ENCODE results near the gene YTHDF2.
A peak's percentile ranks its signal among the peaks of the same experiment; 100 is the strongest.
"Not testable (repeated sequence)": the region's sequence is repeated elsewhere in the genome, so short reads cannot be mapped to it uniquely, and the experiment has no call there.

The YTHDF2 gene

DNA sequence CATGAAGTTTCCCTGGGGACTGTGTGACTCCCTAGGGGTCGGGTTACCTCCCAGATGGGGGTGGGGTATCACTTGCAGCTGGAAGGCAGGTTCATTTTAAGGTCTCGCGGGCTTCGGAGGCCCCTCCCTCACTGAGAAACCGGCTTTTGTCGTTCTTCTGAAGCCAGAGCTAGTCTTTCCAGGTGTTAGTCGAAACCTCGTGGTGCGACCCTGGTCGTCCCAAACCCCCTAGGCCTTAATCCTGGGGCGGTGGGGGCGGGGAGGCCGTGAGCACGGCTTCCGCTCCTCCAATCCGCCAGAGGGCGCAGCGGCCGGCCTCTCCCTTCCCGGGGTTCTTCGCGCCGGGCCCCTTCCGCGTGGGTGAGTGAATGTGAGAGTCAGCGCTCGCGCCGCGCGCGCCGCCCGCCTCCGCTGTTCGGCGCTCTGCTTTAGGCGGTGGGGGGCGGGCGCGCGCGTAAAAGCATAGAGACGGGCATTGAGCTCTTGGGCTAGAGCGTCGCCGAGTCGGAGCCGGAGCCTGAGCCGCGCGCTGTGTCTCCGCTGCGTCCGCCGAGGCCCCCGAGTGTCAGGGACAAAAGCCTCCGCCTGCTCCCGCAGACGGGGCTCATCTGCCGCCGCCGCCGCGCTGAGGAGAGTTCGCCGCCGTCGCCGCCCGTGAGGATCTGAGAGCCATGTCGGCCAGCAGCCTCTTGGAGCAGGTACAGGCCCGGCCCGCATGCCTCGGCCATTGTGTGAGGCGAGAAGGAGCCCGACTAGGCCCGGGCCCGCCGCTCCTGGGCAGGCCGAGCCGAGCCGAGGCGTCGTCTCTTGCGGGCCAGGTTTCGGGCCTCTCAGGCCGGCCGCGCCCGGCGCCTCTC lies at the start of gene YTHDF2:
YTHDF2 (plus strand) TSS at position 491 of the 857 bp plus-strand sequence; CDS start at position 672, 181 bp downstream.
- FAIRE-seq, result no peak
- peak; percentile 96 for DNase-seq (ENCODE audit: low spot score)

DNA sequence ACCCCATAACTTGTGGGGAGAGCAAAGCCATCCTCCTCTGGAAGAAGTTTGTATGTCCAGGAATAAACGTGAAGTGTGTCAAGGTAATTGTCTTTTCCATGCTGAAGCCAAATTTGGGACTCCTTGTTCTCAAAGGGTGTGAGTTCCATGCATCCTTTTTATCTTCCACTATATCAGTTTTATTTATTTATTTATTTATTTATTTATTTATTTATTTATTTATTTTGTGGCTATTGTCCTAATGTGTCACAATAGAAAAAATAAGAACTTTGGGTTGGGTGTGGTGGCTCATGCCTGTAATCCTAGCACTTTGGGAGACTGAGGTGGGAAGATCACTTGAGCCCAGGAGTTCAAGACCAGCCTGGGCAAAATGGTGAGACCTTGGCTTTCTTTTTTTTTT lies 45.1 kb upstream of the YTHDF2 start:
- not testable (repeated sequence) for FAIRE-seq; DNase-seq (ENCODE audit: low spot score)

DNA sequence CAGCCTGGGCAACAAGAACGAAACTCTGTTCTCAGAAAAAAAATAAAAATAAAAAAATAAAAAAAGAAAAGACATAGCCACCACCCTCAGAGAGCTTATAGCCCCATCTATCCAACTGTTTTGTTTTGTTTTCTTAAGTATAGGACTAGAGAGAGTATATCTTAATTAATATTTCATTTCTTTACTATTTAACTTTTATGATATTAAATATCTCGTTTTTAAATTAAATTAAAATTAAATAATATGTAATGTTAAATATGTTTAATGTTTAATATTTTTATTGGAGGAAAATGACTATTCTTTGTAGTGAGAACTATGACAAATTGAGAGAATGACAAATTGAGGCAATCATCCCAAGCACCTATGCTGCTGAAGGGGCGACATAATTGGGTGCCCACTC lies 33.1 kb upstream of the YTHDF2 start:
- FAIRE-seq (no peak), DNase-seq (ENCODE audit: low spot score) (no peak)

DNA sequence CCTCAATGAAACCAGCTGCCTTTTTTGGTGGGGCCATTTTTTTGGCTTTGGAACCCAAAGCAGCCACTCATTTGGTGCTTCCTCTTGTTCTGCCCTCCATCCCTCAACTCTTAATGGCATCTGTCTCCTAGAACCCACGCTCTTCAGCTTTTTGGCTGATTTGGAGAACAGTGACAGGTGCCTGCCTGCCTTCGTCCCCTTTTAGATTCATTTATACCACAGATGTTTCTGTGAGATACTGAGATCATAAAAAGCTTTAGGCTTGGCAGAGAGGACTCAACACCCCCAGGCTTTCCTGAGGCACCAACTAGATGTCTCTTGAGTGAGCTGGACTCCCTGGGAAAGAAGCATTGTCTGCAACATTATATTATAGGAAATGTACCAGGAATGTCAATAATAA lies 20.4 kb upstream of the YTHDF2 start:
- DNase-seq (ENCODE audit: low spot score), result no peak
- FAIRE-seq, result no peak

DNA sequence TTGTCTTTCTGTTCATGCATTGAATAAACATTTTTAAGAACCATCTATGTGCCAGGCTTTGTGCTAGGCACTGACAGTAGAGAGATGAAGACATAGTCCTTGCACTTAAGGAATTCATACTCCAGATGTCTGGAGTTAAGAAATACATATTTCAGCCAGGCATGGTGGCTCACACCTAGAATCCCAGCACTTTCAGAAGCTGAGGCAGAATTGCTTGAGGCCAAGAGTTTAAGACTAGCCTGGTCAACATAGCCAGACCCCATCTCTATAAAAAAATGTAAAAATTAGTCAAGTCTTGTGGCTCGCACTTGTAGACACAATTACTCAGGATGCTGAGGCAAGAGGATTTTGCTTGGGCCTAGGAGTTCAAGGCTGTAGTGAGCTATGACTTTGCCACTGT lies 18.6 kb upstream of the YTHDF2 start:
- no peak for FAIRE-seq

DNA sequence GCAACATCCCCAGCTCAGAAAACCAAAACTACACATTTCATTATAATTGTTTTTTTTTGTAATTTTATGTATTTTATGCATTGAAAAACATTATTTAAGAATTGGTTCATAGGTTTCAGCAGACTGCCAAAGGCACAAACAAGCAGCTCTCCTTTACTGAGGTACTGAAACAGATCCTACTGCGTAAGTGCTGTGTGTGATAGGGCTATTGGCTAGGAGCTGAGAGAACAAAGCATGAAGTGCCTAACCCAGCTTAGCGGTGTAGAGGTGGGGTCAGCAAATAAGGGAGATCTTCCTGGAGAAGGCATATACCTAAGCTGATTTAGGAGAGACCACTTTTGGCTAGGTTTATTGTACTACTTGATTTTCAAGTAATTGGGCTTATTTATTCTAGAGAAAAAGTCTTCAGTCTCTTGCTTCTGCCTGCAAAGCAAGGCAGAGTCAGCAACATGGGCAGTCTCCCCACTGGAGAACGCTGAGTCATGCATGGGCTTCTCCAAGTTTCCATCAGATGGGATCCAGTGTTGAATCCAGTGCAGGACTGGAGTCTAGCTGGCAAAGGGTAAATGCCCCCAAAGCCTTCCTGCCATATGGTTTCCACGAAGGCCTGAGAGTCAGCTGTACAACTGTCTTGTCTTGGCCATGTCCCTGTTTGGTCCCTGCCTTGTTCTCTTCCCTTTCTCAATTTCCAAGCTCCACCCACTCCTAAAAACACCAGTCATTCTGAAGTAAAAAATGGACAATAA lies 18.0 kb upstream of the YTHDF2 start:
- FAIRE-seq, result peak; percentile 13

More for the DNA sequence above, 18.6 kb upstream of the YTHDF2 start:
- DNase-seq (ENCODE audit: low spot score), result no peak

DNA sequence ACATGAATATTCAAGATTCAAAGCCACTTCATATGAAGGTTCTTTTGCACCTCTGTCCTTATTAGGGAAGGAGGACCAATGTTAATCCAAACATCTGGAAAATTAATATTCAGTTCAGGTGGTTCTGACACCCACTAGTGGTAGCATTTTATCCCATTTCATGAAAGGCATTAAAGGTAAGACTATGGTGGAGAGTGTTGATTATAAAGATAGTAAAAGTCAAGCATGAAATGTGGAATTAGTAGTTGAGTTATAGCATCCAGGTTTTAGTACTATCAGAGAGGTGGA lies 17.5 kb upstream of the YTHDF2 start:
- FAIRE-seq, result no peak
- no peak for DNase-seq (ENCODE audit: low spot score)

More for the DNA sequence above, 18.0 kb upstream of the YTHDF2 start:
- no peak for DNase-seq (ENCODE audit: low spot score)

DNA sequence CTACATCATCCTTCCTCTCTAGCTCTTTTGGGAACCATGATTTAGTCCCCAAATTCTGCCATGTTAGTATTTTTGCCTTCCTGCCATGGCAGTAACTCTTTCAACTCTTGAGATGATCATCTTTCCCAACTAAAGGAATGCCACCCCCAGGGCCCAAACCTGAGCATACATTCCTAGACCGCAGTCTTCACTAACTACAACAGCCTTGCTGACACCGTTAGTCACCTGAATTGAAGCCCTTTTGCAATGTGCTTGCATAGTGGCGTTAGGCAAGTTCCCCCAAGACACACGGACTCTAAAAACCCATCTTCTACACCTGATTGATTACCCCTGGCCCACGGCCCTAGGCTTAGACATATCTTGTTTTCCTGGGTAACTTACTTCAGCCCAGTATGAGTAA lies 16.4 kb upstream of the YTHDF2 start:
- no peak for FAIRE-seq

DNA sequence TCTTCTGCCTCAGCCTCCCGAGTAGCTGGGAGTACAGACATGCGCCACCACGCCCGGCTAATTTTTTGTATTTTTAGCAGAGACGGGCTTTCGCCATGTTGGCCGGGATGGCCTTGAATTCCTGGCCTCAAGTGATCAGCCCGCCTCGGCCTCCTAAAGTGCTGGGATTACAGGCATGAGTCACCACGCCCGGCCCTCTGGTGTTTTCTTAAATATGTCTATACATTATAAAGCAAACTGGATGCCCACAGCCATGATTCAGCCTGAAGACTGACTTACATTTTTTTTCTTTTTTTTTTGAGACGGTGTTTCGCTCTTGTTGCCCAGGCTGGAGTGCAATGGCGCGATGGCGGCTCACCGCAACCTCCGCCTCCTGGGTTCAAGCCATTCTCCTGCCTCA lies 14.8 kb upstream of the YTHDF2 start:
- not testable (repeated sequence) for DNase-seq (ENCODE audit: low spot score); FAIRE-seq

More for the DNA sequence above, 16.4 kb upstream of the YTHDF2 start:
- DNase-seq (ENCODE audit: low spot score), result no peak

DNA sequence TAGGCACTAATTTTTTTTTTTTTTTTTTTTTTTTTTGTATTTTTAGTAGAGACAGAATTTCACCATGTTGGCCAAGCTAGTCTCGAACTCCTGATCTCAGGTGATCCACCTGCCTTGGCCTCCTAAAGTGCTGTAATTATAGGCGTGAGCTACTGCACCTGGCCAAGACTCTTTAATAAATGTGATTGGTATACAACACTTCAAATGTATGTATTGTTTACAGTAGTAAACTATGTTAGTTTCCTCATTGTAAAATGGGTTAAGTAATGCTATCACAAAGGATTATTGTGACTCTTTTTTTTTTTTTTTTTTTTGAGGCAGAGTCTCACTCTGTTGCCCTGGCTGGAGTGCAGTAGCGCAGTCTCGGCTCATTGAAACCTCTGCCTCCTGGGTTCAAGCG lies 11.4 kb upstream of the YTHDF2 start:
- not testable (repeated sequence) for FAIRE-seq; DNase-seq (ENCODE audit: low spot score)

DNA sequence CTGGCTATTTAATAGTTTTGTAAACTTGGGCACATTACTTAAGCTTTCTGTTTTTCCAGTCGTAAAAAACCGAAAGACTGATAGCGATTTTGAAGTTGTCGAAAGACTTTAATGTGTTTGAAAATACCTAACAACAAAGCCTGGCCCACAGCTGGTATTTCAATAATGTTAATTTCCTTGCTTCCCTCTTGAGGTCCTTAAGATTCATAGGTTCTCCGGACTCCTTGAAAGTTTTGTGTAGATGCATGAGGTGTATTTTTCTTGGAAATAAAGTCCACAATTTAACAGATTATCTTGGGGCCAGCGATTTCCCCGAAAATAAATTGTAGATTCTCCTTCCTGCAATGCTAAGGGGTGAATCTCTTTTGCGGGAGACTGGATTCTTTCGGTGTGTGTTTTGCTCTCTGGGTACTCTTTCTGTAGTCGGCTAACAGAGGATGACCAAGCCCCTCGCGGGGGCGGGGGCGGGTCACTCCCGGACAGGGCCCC lies 735 bp upstream of the YTHDF2 start:
- FAIRE-seq (no peak), DNase-seq (ENCODE audit: low spot score) (no peak)

DNA sequence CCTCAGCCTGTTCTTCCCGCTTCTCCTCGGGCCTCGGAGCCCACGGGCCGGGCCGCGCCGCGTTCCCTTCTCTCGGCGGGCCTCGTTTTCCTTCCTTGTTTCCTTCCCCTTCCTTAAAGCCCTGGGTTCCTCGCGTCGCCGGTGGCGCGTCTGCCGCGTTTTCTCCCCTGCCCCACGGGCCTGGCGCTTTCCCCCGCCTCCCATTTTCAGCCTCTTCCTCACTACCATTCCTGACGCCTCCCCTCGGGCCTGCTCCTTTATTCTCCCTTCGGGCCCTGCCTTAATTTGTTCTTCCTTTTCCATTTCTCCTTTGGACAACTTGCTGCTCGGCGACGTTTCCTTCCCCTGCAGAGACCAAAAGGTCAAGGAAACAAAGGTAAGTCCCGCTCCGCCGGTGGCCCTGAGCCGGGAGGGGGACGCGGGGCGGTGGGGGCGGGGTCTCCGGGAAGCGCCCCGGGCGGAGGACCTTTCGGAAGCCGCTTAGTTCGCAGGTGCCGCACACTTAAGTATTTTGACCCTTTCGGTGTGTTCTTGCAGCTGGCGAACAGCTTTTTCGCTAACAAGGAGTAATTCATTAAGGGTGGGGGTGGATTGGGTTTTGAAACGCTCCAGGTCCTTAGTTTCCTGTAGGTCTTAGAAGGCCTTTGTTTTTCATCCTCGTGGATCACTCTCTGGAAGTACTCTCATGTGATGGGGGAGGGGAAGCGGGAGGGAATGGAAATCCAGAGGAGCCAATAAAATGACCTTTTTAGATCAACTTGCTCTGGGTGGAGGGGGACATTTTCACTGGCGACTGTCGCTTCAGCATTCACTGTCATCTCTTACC lies 780 bp downstream of the YTHDF2 start:
- DNase-seq (ENCODE audit: low spot score) (peak; percentile 55), FAIRE-seq (no peak)

DNA sequence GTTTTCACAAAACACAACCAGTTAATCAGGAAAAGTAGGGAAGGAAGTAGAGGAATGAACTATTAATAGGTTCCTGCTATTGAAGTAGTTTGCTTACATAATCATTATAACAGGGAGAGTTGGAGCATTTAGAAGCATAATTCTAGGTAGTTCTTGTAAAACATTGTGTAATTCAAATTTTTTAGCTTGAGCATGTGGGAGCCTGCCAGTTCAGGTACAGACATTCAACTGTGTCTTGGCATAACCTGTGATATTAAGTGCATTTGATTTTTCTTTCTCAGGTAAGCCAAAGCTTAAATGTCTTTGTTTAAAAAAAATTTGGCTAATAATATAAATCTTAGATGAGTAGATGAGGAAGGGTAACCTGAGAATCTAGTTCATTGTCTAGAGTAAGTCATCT lies 3.4 kb downstream of the YTHDF2 start:
- FAIRE-seq (no peak), DNase-seq (ENCODE audit: low spot score) (no peak)

DNA sequence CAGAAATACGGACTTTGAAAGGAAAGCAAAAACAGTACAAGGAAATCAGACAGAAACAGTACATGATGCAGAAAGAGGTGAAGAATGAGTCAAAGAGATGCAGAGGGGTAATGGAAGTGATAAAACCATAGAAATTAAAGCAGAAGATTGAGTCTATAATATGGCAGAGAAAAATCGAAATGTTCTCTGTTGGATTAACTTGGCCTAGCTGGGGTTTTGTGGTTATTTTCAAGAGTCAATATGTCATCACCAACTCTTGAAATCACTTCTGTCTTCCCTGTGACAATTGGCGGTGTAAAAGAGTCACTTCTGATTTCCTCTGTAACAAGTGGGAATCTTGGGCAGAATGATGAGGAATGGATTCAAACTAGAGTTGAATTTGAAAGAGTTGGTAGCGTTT lies 7.4 kb downstream of the YTHDF2 start:
- DNase-seq (ENCODE audit: low spot score) (no peak), FAIRE-seq (no peak)

DNA sequence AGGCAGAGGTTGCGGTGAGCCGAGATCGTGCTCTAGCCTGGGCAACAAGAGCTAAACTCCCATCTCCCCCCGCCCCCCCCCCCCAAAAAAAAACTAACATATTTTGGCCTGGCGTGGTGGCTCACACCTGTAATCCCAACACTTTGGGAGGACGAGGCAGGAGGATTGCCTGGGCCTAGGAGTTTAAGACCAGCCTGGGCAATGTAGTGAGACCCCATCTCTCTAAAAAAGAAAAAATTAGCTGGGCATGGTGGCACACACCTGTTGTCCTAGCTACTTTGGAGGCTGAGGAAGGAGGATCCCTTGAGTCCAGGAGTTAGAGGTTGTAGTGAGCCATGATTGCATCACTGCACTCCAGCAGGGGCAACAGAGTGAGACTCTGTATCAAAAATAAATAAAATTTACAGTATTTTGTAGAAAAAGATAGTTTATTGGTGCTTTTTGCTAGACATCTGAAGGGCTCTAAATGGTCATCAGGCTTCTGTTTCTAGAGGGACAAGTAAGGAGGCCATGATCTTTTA lies 9.0 kb downstream of the YTHDF2 start:
- DNase-seq (ENCODE audit: low spot score) (no peak), FAIRE-seq (no peak)

DNA sequence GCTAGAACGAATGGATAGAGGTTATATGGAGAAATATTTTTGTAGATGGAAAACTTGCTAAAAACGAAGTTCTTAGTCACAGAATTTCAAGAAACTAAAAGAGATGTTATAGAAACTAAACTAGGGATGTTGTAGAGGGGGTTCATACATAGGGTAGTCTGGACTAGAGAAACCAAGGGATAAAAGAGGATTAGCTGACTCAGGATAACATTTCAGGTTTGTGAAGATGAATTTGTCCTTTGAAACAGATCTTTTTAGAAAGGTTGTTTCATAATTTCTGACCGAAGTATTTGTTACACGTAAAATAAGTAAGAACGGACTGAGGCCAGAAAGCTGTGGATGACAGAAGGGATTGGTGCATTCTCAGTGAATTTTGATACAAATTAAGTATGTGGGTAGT lies 13.6 kb downstream of the YTHDF2 start:
- no peak for FAIRE-seq

DNA sequence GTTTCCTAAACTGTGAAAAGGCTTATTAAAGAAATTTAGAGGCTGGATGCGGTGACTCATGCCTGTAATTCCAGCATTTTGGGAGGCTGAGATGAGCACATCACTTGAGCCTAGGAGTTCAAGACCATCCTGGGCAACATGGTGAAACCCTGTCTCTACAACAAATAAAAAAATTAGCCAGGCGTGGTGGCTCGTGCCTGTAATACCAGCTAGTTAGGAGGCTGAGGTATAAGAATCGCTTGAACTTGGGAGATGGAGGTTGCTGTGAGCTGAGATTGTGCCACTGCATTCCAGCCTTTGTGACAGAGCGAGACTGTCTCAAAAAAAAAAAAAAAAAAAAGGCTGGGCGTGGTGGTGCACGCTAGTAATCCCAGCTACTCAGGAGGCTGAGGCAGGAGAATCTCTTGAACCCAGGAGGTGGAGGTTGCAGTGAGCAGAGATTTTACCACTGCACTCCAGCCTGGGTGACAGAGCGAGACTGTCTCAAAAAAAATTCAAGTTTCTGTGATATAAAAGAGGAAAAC lies 14.1 kb downstream of the YTHDF2 start:
- DNase-seq (ENCODE audit: low spot score); FAIRE-seq: not testable (repeated sequence)

More for the DNA sequence above, 13.6 kb downstream of the YTHDF2 start:
- DNase-seq (ENCODE audit: low spot score), result no peak

DNA sequence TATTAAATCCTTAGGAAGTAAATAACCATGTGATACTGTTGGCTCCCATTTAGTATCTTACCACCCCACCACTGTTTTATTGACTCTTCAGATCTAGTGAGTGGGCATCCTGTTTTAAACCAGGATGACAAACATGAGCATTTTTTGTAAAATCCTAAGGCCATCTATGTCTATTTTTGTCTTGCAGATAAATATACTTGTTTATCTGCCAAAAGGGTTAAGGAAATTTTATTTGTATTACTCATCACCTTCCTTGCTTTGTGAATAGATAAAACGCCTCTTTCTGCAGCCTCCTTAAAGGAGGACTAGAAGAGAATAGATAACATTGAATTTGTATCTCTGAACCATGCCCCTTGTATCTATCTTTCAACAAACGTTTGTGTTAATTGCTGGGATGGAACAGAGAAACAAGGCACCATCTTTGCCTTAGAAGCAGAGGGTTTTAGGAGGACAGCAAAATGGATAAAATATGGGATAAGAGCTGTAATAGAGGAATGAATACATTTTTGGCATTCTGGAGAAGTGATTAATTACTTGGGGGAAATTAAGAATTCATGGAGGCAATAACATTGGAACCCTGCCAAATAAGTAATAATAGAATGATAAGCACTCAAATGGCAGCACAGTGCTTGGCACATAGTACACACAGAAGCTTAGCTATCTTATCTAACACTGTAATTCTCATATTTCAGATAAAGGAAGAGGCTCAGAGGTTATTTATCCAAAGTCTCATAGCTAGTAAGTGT lies 14.7 kb downstream of the YTHDF2 start:
- no peak for DNase-seq (ENCODE audit: low spot score)
- no peak for FAIRE-seq

DNA sequence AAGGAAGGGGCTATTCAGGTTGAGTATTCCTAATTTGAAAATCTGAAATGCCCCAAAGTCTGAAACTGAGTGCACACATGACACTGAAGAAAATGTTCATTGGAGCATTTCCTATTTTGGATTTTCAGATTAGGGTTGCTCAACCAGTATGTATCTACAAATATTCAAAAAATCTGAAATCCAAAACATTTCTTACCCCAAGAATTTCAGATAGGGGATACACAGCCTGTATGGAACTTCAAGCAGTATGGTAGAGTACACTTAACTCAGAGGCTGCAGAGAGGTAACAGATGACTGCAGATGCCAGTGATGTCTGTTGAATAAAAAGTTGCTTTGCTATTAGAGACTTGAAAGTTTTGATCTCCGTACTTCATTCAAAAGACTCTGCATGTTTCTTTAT lies 19.0 kb downstream of the YTHDF2 start:
- DNase-seq (ENCODE audit: low spot score) (no peak), FAIRE-seq (no peak)

DNA sequence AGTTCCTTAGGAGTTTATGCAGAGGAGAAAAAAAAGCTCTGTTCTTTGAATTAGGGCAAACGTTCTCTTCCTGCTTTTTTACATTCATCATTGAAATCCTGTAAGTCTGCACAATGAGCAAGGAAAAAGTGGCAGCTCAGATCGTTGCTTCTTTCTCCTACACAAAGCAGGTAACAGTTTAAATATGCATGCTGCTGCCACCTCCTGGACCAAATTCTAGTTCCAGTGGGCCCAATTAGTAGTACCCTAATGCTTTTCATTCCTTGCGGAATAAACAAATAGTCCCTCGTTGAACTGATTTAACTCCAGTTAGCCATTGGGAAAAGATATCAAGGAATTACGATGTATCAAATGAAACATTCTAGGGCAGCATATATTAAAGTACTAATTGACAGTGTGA lies 20.1 kb downstream of the YTHDF2 start:
- no peak for DNase-seq (ENCODE audit: low spot score)
- FAIRE-seq, result no peak
